B cell (primary cell): ENCODE results near the gene NR2E3. TPM values are rescaled to one million over a fixed set of nuclear protein-coding genes. Genes with fewer than 3 reads are reported as not detected.

Source experiments
- ATAC-seq: fragments of 200-7000 bp; cut with Tn5 transposase; one replicate; pipeline ENCODE4 v1.10.0; 2021; ENCODE audit warnings: low read depth, mild to moderate bottlenecking, moderate number of reproducible peaks, moderate library complexity
- CTCF ChIA-PET: fragments of 350-600 bp; sonication (Branson Sonifier 250); formaldehyde crosslinking; loops from one replicate; lab custom pipeline; 2021; ENCODE audit warnings: antibody characterized with exemption, inconsistent platforms; lab: Charles Lee
- POLR2A ChIA-PET: fragments of 350-600 bp; sonication (Branson Sonifier 250); formaldehyde crosslinking; loops from one replicate; lab custom pipeline; 2021; ENCODE audit warnings: antibody characterized with exemption; lab: Charles Lee
- DNase-seq: peaks from one replicate; pipeline ENCODE4 v3.0.0; 2013
- H2AFZ ChIP-seq: 2 replicates; pipeline ENCODE4 v1.6.1; 2012; ENCODE audit warnings: mild to moderate bottlenecking, low read depth, low read length; ENCODE audit not compliant: insufficient read depth, poor library complexity, severe bottlenecking
- H3K27ac ChIP-seq, 2 donors: 1 replicate in 1 of 2; 2 replicates in 1 of 2; pipeline ENCODE4 v1.5.1; 2012 to 2013; ENCODE audit warnings: low read length in 2 of 2, mild to moderate bottlenecking in 2 of 2, moderate library complexity in 1 of 2
- H3K27me3 ChIP-seq, 4 experiments: fragments of 200-600 bp in 1 of 4; sonication (generic) in 1 of 4; replicated peaks in 1 of 4; 1 replicate in 2 of 4; 2 replicates in 2 of 4; pipeline versions ENCODE4 v1.6.1 to v1.7.0; 2013 to 2016; ENCODE audit warnings: low read length in 3 of 4, mild to moderate bottlenecking in 2 of 4, mixed read lengths in 1 of 4, moderate library complexity in 1 of 4; ENCODE audit not compliant: insufficient read depth in 4 of 4, control insufficient read depth in 3 of 4; ENCODE audit errors: control extremely low read depth in 1 of 4
- H3K36me3 ChIP-seq, 2 experiments: replicated peaks in 1 of 2; 1 replicate in 1 of 2; 2 replicates in 1 of 2; pipeline versions ENCODE4 v1.6.1 to v1.7.1; 2013; ENCODE audit warnings: low read length in 1 of 2; ENCODE audit not compliant: insufficient read depth in 2 of 2, control insufficient read depth in 1 of 2; ENCODE audit errors: control extremely low read depth in 1 of 2, extremely low read depth in 1 of 2
- H3K4me1 ChIP-seq, 2 donors: fragments of 200-600 bp in 1 of 2; sonication (generic) in 1 of 2; 1 replicate in 1 of 2; 2 replicates in 1 of 2; pipeline versions ENCODE4 v1.5.1 to v1.6.1; 2013 to 2017; ENCODE audit warnings: low read length in 2 of 2; ENCODE audit not compliant: control insufficient read depth in 2 of 2, insufficient read depth in 2 of 2
- H3K4me2 ChIP-seq: replicated peaks from 2 replicates; pipeline ENCODE3; 2012; ENCODE audit warnings: mild to moderate bottlenecking, low read depth, low read length; ENCODE audit not compliant: poor library complexity, severe bottlenecking
- H3K4me3 ChIP-seq, 5 experiments: fragments of 200-600 bp in 1 of 5; sonication (generic) in 1 of 5; 1 replicate in 3 of 5; 2 replicates in 2 of 5; pipeline versions ENCODE4 v1.5.1 to v1.7.0; 2011 to 2016; ENCODE audit warnings: low read length in 4 of 5, mild to moderate bottlenecking in 4 of 5, low read depth in 2 of 5, control low read depth in 1 of 5, moderate library complexity in 1 of 5; ENCODE audit not compliant: insufficient read depth in 1 of 5; ENCODE audit errors: control extremely low read depth in 1 of 5, extremely low read depth in 1 of 5
- H3K79me2 ChIP-seq: fragments of 200-600 bp; sonication (generic); one replicate; pipeline ENCODE4 v1.6.0; 2016; ENCODE audit warnings: low read length; ENCODE audit not compliant: control insufficient read depth, insufficient read depth
- H3K9ac ChIP-seq: fragments of 200-600 bp; sonication (generic); 2 replicates; pipeline ENCODE4 v1.6.1; 2017; ENCODE audit warnings: mild to moderate bottlenecking, low read length, moderate library complexity
- H3K9me3 ChIP-seq, 3 donors: one replicate each; pipeline versions ENCODE4 v1.6.1 to v1.7.1; 2013; ENCODE audit warnings: low read length in 2 of 3; ENCODE audit not compliant: control insufficient read depth in 2 of 3, insufficient read depth in 1 of 3; ENCODE audit errors: control extremely low read depth in 1 of 3
- H4K20me1 ChIP-seq: 2 replicates; pipeline ENCODE4 v1.6.0; 2012; ENCODE audit warnings: mild to moderate bottlenecking, low read length; ENCODE audit not compliant: insufficient read depth, control insufficient read depth, poor library complexity, severe bottlenecking
- H3K27ac Mint-ChIP-seq: one replicate; pipeline ENCODE4 v1.8.0; 2021; ENCODE audit warnings: mixed read lengths
- H3K27me3 Mint-ChIP-seq: one replicate; pipeline ENCODE4 v1.8.0; 2021; ENCODE audit warnings: mixed read lengths
- H3K4me1 Mint-ChIP-seq: one replicate; pipeline ENCODE4 v1.8.0; 2021; ENCODE audit warnings: mixed read lengths
- H3K4me3 Mint-ChIP-seq: one replicate; pipeline ENCODE4 v1.8.0; 2021; ENCODE audit warnings: mixed read lengths
- H3K9me3 Mint-ChIP-seq: one replicate; pipeline ENCODE4 v1.8.0; 2022; ENCODE audit warnings: mixed read lengths; ENCODE audit not compliant: insufficient read depth
- EZH2 ChIP-seq: IDR thresholded peaks from 2 replicates; pipeline ENCODE4 v1.6.1; 2012; ENCODE audit warnings: borderline replicate concordance, low read depth, mild to moderate bottlenecking, moderate library complexity, low read length; ENCODE audit not compliant: insufficient read depth, poor library complexity, severe bottlenecking
- WGBS: methylation state at CpG from one replicate; pipeline ENCODE4 v1.1.5; 2013; ENCODE audit warnings: missing lambda C conversion rate; ENCODE audit not compliant: insufficient coverage; 5-methylcytosine and 5-hydroxymethylcytosine counted together
- intact Hi-C: fragments of 100-400 bp; cut with micrococcal nuclease; formaldehyde crosslinking; loops from one replicate; pipeline ENCODE4 v1.10.0; 2022
- polyA plus RNA-seq: library from polyadenylated mRNA; depleted of rRNA; stranded (reverse); fragments of >200 nt; gene quantifications from 2 replicates; pipeline ENCODE4 v1.2.3, GENCODE V29; 2012
- total RNA-seq, 2 donors: library from RNA; stranded (reverse); fragments of 120-200 nt in 1 of 2; gene quantifications; 1 replicate in 1 of 2; 2 replicates in 1 of 2; pipeline versions ENCODE4 v1.2.3 to v1.2.4, GENCODE V29; 2013 to 2022
- TF ChIP-seq, protein P1 (sequence below): fragments of 200-600 bp; IDR thresholded peaks from one replicate; pipeline ENCODE4 v1.8.0; 2022; ENCODE audit warnings: antibody characterized with exemption, mild to moderate bottlenecking

Gene NR2E3
- total and polyA plus RNA-seq, 2 donors (not counting 1 experiment from before 2014, with no cell fraction given): not detected

DNA sequence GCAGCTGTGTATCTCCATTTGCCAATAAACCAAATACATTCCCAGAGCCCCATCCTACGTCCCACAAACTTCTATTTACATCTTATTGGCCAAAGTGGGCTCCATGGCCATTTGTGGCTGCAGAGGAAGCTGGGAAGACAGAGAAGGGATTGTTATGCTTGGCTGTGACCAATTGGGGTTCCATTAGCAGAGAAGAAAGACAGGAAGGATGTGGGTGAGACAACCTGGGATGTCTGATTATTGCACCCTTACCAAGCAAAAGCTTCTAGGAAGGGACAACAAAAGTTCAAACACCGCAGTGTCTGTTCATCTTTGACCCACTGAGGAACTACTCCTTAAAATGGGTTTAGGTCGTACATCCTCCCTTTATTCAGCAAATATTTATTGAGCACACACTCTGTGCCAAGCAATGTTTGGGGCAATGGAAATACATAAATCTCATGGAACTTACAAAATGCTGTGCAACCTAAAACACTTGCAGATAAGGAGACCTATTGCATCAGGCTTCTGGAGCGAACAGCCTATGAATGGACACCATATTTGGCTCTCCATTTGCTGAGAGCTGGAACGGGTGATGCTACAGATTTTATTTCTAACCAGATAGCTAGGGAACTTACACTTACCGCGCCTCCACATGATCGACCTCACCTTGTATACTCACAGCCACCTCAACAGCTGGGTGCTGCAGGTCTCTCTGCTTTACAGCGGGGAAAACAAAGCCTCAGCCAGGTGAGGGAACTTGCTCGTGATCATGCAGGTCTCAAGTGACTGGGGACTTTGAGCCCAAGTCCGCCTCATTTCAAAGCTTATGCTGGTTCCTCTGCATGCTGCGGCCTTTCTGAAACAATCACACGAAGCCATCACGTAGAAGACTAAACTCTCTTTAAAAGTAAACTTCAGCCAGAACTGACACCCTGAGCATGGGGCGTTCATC, 21.4 kb upstream of the NR2E3 start:
- no peak for DNase-seq
- no peak overlapping the region for H3K27ac Mint-ChIP-seq

GRCh38 chr15:71789616-71790015, 20.7 kb upstream of the NR2E3 start:
- no peak overlapping the region for H3K4me2 ChIP-seq
- TF ChIP-seq EZH2: no peak
- TF ChIP-seq, protein P1, sequence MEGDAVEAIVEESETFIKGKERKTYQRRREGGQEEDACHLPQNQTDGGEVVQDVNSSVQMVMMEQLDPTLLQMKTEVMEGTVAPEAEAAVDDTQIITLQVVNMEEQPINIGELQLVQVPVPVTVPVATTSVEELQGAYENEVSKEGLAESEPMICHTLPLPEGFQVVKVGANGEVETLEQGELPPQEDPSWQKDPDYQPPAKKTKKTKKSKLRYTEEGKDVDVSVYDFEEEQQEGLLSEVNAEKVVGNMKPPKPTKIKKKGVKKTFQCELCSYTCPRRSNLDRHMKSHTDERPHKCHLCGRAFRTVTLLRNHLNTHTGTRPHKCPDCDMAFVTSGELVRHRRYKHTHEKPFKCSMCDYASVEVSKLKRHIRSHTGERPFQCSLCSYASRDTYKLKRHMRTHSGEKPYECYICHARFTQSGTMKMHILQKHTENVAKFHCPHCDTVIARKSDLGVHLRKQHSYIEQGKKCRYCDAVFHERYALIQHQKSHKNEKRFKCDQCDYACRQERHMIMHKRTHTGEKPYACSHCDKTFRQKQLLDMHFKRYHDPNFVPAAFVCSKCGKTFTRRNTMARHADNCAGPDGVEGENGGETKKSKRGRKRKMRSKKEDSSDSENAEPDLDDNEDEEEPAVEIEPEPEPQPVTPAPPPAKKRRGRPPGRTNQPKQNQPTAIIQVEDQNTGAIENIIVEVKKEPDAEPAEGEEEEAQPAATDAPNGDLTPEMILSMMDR: no peak
- no peak for ATAC-seq
- H3K27ac Mint-ChIP-seq: no peak overlapping the region
- ChIA-PET POLR2A (no interaction called here), CTCF (no interaction called here)
- H3K4me1 Mint-ChIP-seq: no peaks in the 10 kb centered on the region
- H3K4me3 Mint-ChIP-seq: no peak overlapping the region
- intact Hi-C loops: no loop called here
- no peak overlapping the region for H2AFZ ChIP-seq
- no peaks in the 10 kb centered on the region for H3K9me3 ChIP-seq
- no peak overlapping the region for H3K9ac ChIP-seq
- no peaks in the 10 kb centered on the region for H4K20me1 ChIP-seq
- H3K36me3 ChIP-seq: no peaks in the 10 kb centered on the region
- peaks cover 15% of the 10 kb centered on the region for H3K27me3 Mint-ChIP-seq
- H3K79me2 ChIP-seq: no peaks in the 10 kb centered on the region
- WGBS: 96% methylated on average over 6 of the region's 6 CpGs
- H3K27ac ChIP-seq: no peak overlapping the region
- H3K27me3 ChIP-seq: no peaks in the 10 kb centered on the region
- H3K4me3 ChIP-seq: no peak overlapping the region
- DNase-seq: no peak
- H3K9me3 Mint-ChIP-seq: no peaks in the 10 kb centered on the region
- no peaks in the 10 kb centered on the region for H3K4me1 ChIP-seq

More for the DNA sequence above, 21.4 kb upstream of the NR2E3 start:
- H3K4me3 ChIP-seq: no peak overlapping the region
- H3K79me2 ChIP-seq: no peaks in the 10 kb centered on the region
- ATAC-seq: no peak
- POLR2A ChIA-PET: no interaction called here
- no peak overlapping the region for H3K27ac ChIP-seq
- no peaks in the 10 kb centered on the region for H3K9me3 Mint-ChIP-seq
- intact Hi-C loops: no loop called here
- no peak overlapping the region for H3K4me3 Mint-ChIP-seq
- CTCF ChIA-PET: interaction anchor here (0.6 to 2.5 kb wide), 2 partner anchors 12 to 89 kb away, joined by 3 to 5 read pairs; no protein-coding TSS in a partner anchor
- no peaks in the 10 kb centered on the region for H4K20me1 ChIP-seq
- 99% methylated on average over 13 of the region's 15 CpGs for WGBS
- no peaks in the 10 kb centered on the region for H3K9me3 ChIP-seq
- peaks cover 15% of the 10 kb centered on the region for H3K27me3 Mint-ChIP-seq
- H3K4me1 Mint-ChIP-seq: no peaks in the 10 kb centered on the region
- H3K27me3 ChIP-seq: no peaks in the 10 kb centered on the region
- no peak overlapping the region for H3K9ac ChIP-seq
- no peak overlapping the region for H3K4me2 ChIP-seq
- H2AFZ ChIP-seq: no peak overlapping the region
- H3K36me3 ChIP-seq: no peaks in the 10 kb centered on the region
- TF ChIP-seq, protein P1: no peak
- TF ChIP-seq EZH2: no peak
- H3K4me1 ChIP-seq: no peaks in the 10 kb centered on the region
